ENCODE data around the gene TAS1R2.
A peak's percentile ranks its signal among the peaks of the same experiment; 100 is the strongest.
"Not testable (repeated sequence)": the region's sequence is repeated elsewhere in the genome, so short reads cannot be mapped to it uniquely, and the experiment has no call there.

Gene TAS1R2

GRCh38 chr1:18883636-18884418 lies 24.4 kb upstream of the TAS1R2 start:
- DNase-seq = peak; percentile 75

GRCh38 chr1:18883079-18883478 lies 23.6 kb upstream of the TAS1R2 start:
- no peak for DNase-seq

GRCh38 chr1:18882486-18882885 lies 23.0 kb upstream of the TAS1R2 start:
- no peak for DNase-seq

- no peak for DNase-seq
These were observed 22.4 kb upstream of the TAS1R2 start for GRCh38 chr1:18881642-18882431.

- DNase-seq = no peak
These were observed 21.7 kb upstream of the TAS1R2 start for GRCh38 chr1:18881164-18881563.

- no peak for DNase-seq
These were observed 21.1 kb upstream of the TAS1R2 start for GRCh38 chr1:18880585-18880984.

- DNase-seq = no peak
These were observed 20.4 kb upstream of the TAS1R2 start for GRCh38 chr1:18879791-18880309.

- DNase-seq = no peak
These were observed 19.8 kb upstream of the TAS1R2 start for GRCh38 chr1:18879215-18879790.

- no peak for DNase-seq
These were observed 19.2 kb upstream of the TAS1R2 start for GRCh38 chr1:18878538-18879214.

GRCh38 chr1:18877282-18877681 lies 17.8 kb upstream of the TAS1R2 start:
- DNase-seq = no peak

GRCh38 chr1:18876210-18876609 lies 16.8 kb upstream of the TAS1R2 start:
- DNase-seq = no peak

- DNase-seq = no peak
These were observed 16.3 kb upstream of the TAS1R2 start for GRCh38 chr1:18875796-18876128.

GRCh38 chr1:18875107-18875795 lies 15.8 kb upstream of the TAS1R2 start:
- DNase-seq = peak; percentile 76

- no peak for DNase-seq
These were observed 15.1 kb upstream of the TAS1R2 start for GRCh38 chr1:18874600-18874999.

GRCh38 chr1:18874036-18874435 lies 14.6 kb upstream of the TAS1R2 start:
- DNase-seq = no peak

GRCh38 chr1:18872071-18872611 lies 12.7 kb upstream of the TAS1R2 start:
- DNase-seq = no peak

- no peak for DNase-seq
These were observed 12.1 kb upstream of the TAS1R2 start for GRCh38 chr1:18871401-18872070.

- no peak for DNase-seq
These were observed 11.5 kb upstream of the TAS1R2 start for GRCh38 chr1:18870957-18871356.

- not testable (repeated sequence) for DNase-seq
These were observed 11.1 kb upstream of the TAS1R2 start for GRCh38 chr1:18870595-18870865.

- DNase-seq = no peak
These were observed 10.6 kb upstream of the TAS1R2 start for GRCh38 chr1:18869847-18870594.

GRCh38 chr1:18868801-18869424 lies 9.5 kb upstream of the TAS1R2 start:
- no peak for DNase-seq

All from activated CD4-positive, alpha-beta T cell treated with anti-CD3 and anti-CD28 coated beads, Interleukin-2, Interleukin-6, amounts not matched to agents 100 ng/mL and 50 ng/mL, durations not matched to agents 16 hours and 8 hours (primary cell).